ENCODE data around the gene CCPG1.

The CCPG1 gene

GRCh38 chr15:55348281-55348778 lies 59.8 kb downstream of the CCPG1 start:
- Histone ChIP-seq H3K79me1 (ENCODE audit: low read length) (no peaks in the 10 kb centered on the region), H3K9ac (ENCODE audit: low read length) (no peak overlapping the region), H3K4ac (ENCODE audit: low read depth, low read length) (no peak overlapping the region), H4K8ac (ENCODE audit: low read depth, low read length) (no peak overlapping the region), H3K9me3 (ENCODE audit: insufficient read depth, low read depth, low read length) (no peaks in the 10 kb centered on the region), H4K91ac (ENCODE audit: low read depth, low read length) (no peak overlapping the region), H3K4me3 (ENCODE audit: low read depth, low read length) (no peak overlapping the region), H2BK12ac (ENCODE audit: low read length) (no peak overlapping the region), H2AFZ (ENCODE audit: insufficient read depth, low read length, poor library complexity) (no peak overlapping the region), H3K27ac (ENCODE audit: low read depth, low read length) (no peak overlapping the region), H3K27me3 (ENCODE audit: insufficient read depth, low read length) (no peaks in the 10 kb centered on the region), H3K18ac (ENCODE audit: low read length) (no peak overlapping the region), H3K4me2 (ENCODE audit: low read length) (no peak overlapping the region), H3K36me3 (ENCODE audit: control insufficient read depth in 1 of 2, insufficient read depth in 2 of 2, low read length in 2 of 2) (no peaks in the 10 kb centered on the region), H3K23ac (ENCODE audit: low read length) (no peak overlapping the region), H3K14ac (ENCODE audit: low read length) (no peak overlapping the region), H2BK5ac (ENCODE audit: low read depth, low read length, poor library complexity) (no peak overlapping the region), H3K79me2 (ENCODE audit: control insufficient read depth, insufficient read depth, low read length, poor library complexity) (no peaks in the 10 kb centered on the region), H4K12ac (ENCODE audit: low read depth, low read length) (no peak overlapping the region), H2BK120ac (ENCODE audit: insufficient read depth, low read length, poor library complexity) (no peak overlapping the region), H2AK5ac (ENCODE audit: low read length) (no peak overlapping the region), H3K4me1 (ENCODE audit: control insufficient read depth in 1 of 2, insufficient read depth in 2 of 2, low read length in 2 of 2) (no peaks in the 10 kb centered on the region)
- DNase-seq, result no peak
- no CpG with 5 or more reads among the region's 4 CpGs for WGBS (ENCODE audit: extremely low coverage, insufficient coverage, insufficient read length)

- Histone ChIP-seq H3K36me3 (ENCODE audit: control insufficient read depth in 1 of 2, insufficient read depth in 2 of 2, low read length in 2 of 2) (no peaks in the 10 kb centered on the region), H2BK5ac (ENCODE audit: low read depth, low read length, poor library complexity) (no peak overlapping the region), H3K4me3 (ENCODE audit: low read depth, low read length) (no peak overlapping the region), H3K79me2 (ENCODE audit: control insufficient read depth, insufficient read depth, low read length, poor library complexity) (no peaks in the 10 kb centered on the region), H3K14ac (ENCODE audit: low read length) (no peak overlapping the region), H3K79me1 (ENCODE audit: low read length) (no peaks in the 10 kb centered on the region), H3K9ac (ENCODE audit: low read length) (no peak overlapping the region), H4K12ac (ENCODE audit: low read depth, low read length) (no peak overlapping the region), H3K4me2 (ENCODE audit: low read length) (no peak overlapping the region), H3K4ac (ENCODE audit: low read depth, low read length) (no peak overlapping the region), H2BK12ac (ENCODE audit: low read length) (no peak overlapping the region), H2AFZ (ENCODE audit: insufficient read depth, low read length, poor library complexity) (no peak overlapping the region), H3K27me3 (ENCODE audit: insufficient read depth, low read length) (no peaks in the 10 kb centered on the region), H3K9me3 (ENCODE audit: insufficient read depth, low read depth, low read length) (no peaks in the 10 kb centered on the region), H3K27ac (ENCODE audit: low read depth, low read length) (no peak overlapping the region), H3K4me1 (ENCODE audit: control insufficient read depth in 1 of 2, insufficient read depth in 2 of 2, low read length in 2 of 2) (no peaks in the 10 kb centered on the region), H2BK120ac (ENCODE audit: insufficient read depth, low read length, poor library complexity) (no peak overlapping the region), H2AK5ac (ENCODE audit: low read length) (no peak overlapping the region), H3K18ac (ENCODE audit: low read length) (no peak overlapping the region), H4K8ac (ENCODE audit: low read depth, low read length) (no peak overlapping the region), H3K23ac (ENCODE audit: low read length) (no peak overlapping the region), H4K91ac (ENCODE audit: low read depth, low read length) (no peak overlapping the region)
- no CpG with 5 or more reads among the region's 2 CpGs for WGBS (ENCODE audit: extremely low coverage, insufficient coverage, insufficient read length)
- DNase-seq, result no peak
Observed at GRCh38 chr15:55344206-55344605, 64.0 kb downstream of the CCPG1 start.

DNA sequence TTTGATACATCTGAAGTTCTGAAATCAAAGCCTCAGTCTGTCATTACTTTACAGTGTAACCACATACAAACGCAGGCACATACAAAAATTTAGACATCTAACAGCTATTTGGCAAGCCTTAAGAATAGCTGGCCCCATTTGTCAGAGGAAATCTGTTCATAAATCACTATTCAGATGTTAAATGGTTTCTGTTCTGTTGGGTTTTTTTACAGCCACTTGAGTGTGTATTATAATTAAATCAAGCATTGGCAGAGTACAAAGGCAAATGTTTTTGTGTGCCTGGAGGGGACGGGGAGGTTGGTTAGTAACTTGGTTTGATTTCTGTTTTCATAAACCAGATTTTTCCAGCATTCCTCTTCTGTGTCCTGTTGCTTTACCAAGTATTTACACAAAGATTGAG lies 65.0 kb downstream of the CCPG1 start:
- no peak overlapping the region for H3K23ac ChIP-seq (ENCODE audit: low read length)
- H3K36me3 ChIP-seq (ENCODE audit: control insufficient read depth in 1 of 2, insufficient read depth in 2 of 2, low read length in 2 of 2), result no peaks in the 10 kb centered on the region
- H2BK12ac ChIP-seq (ENCODE audit: low read length), result no peak overlapping the region
- no peaks in the 10 kb centered on the region for H3K79me2 ChIP-seq (ENCODE audit: control insufficient read depth, insufficient read depth, low read length, poor library complexity)
- H3K4me3 ChIP-seq (ENCODE audit: low read depth, low read length), result no peak overlapping the region
- no peaks in the 10 kb centered on the region for H3K27me3 ChIP-seq (ENCODE audit: insufficient read depth, low read length)
- H3K4me2 ChIP-seq (ENCODE audit: low read length), result no peak overlapping the region
- no peak overlapping the region for H2AFZ ChIP-seq (ENCODE audit: insufficient read depth, low read length, poor library complexity)
- H2BK120ac ChIP-seq (ENCODE audit: insufficient read depth, low read length, poor library complexity), result no peak overlapping the region
- H2AK5ac ChIP-seq (ENCODE audit: low read length), result no peak overlapping the region
- no peak for DNase-seq
- no peak overlapping the region for H4K8ac ChIP-seq (ENCODE audit: low read depth, low read length)
- WGBS (ENCODE audit: extremely low coverage, insufficient coverage, insufficient read length), result no CpG with 5 or more reads among the region's 2 CpGs
- H3K79me1 ChIP-seq (ENCODE audit: low read length), result no peaks in the 10 kb centered on the region
- H3K9ac ChIP-seq (ENCODE audit: low read length), result no peak overlapping the region
- no peak overlapping the region for H2BK5ac ChIP-seq (ENCODE audit: low read depth, low read length, poor library complexity)
- H3K14ac ChIP-seq (ENCODE audit: low read length), result no peak overlapping the region
- no peak overlapping the region for H4K91ac ChIP-seq (ENCODE audit: low read depth, low read length)
- H3K4ac ChIP-seq (ENCODE audit: low read depth, low read length), result no peak overlapping the region
- H3K4me1 ChIP-seq (ENCODE audit: control insufficient read depth in 1 of 2, insufficient read depth in 2 of 2, low read length in 2 of 2), result no peaks in the 10 kb centered on the region
- no peak overlapping the region for H4K12ac ChIP-seq (ENCODE audit: low read depth, low read length)
- H3K27ac ChIP-seq (ENCODE audit: low read depth, low read length), result no peak overlapping the region
- H3K9me3 ChIP-seq (ENCODE audit: insufficient read depth, low read depth, low read length), result no peaks in the 10 kb centered on the region
- H3K18ac ChIP-seq (ENCODE audit: low read length), result no peak overlapping the region

- Histone ChIP-seq H3K27me3 (ENCODE audit: insufficient read depth, low read length) (no peaks in the 10 kb centered on the region), H3K9me3 (ENCODE audit: insufficient read depth, low read depth, low read length) (no peaks in the 10 kb centered on the region), H3K9ac (ENCODE audit: low read length) (peak overlapping the region; percentile 53), H3K4me2 (ENCODE audit: low read length) (no peak overlapping the region), H2AK5ac (ENCODE audit: low read length) (no peak overlapping the region), H3K4me1 (ENCODE audit: control insufficient read depth in 1 of 2, insufficient read depth in 2 of 2, low read length in 2 of 2) (no peaks in the 10 kb centered on the region), H3K18ac (ENCODE audit: low read length) (no peak overlapping the region), H2AFZ (ENCODE audit: insufficient read depth, low read length, poor library complexity) (no peak overlapping the region), H2BK120ac (ENCODE audit: insufficient read depth, low read length, poor library complexity) (no peak overlapping the region), H3K79me2 (ENCODE audit: control insufficient read depth, insufficient read depth, low read length, poor library complexity) (no peaks in the 10 kb centered on the region), H4K12ac (ENCODE audit: low read depth, low read length) (no peak overlapping the region), H3K27ac (ENCODE audit: low read depth, low read length) (no peak overlapping the region), H3K36me3 (ENCODE audit: control insufficient read depth in 1 of 2, insufficient read depth in 2 of 2, low read length in 2 of 2) (no peaks in the 10 kb centered on the region), H3K4ac (ENCODE audit: low read depth, low read length) (no peak overlapping the region), H3K14ac (ENCODE audit: low read length) (no peak overlapping the region), H4K8ac (ENCODE audit: low read depth, low read length) (no peak overlapping the region), H3K79me1 (ENCODE audit: low read length) (no peaks in the 10 kb centered on the region), H3K23ac (ENCODE audit: low read length) (peak overlapping the region; percentile 85), H2BK12ac (ENCODE audit: low read length) (no peak overlapping the region), H2BK5ac (ENCODE audit: low read depth, low read length, poor library complexity) (no peak overlapping the region), H3K4me3 (ENCODE audit: low read depth, low read length) (no peak overlapping the region), H4K91ac (ENCODE audit: low read depth, low read length) (no peak overlapping the region)
- WGBS (ENCODE audit: extremely low coverage, insufficient coverage, insufficient read length), result no CpG with 5 or more reads among the region's 1 CpG
- DNase-seq, result no peak
Observed at GRCh38 chr15:55337160-55337559, 71.0 kb downstream of the CCPG1 start.
